Loucy (cell line): Measurements from ENCODE around the gene TUBB3.

Experiments
- CTCF ChIP-seq: fragments of 200-600 bp; sonication (generic); conservative IDR thresholded peaks from 2 replicates; pipeline ENCODE4 v1.5.1; 2014; ENCODE audit warnings: mild to moderate bottlenecking, antibody characterized with exemption, low read length
- EZH2phosphoT487 ChIP-seq: fragments of 200-600 bp; IDR thresholded peaks from 2 replicates; pipeline ENCODE4 v1.6.1; 2018; ENCODE audit warnings: antibody characterized with exemption, mild to moderate bottlenecking, moderate library complexity, borderline replicate concordance

DNA sequence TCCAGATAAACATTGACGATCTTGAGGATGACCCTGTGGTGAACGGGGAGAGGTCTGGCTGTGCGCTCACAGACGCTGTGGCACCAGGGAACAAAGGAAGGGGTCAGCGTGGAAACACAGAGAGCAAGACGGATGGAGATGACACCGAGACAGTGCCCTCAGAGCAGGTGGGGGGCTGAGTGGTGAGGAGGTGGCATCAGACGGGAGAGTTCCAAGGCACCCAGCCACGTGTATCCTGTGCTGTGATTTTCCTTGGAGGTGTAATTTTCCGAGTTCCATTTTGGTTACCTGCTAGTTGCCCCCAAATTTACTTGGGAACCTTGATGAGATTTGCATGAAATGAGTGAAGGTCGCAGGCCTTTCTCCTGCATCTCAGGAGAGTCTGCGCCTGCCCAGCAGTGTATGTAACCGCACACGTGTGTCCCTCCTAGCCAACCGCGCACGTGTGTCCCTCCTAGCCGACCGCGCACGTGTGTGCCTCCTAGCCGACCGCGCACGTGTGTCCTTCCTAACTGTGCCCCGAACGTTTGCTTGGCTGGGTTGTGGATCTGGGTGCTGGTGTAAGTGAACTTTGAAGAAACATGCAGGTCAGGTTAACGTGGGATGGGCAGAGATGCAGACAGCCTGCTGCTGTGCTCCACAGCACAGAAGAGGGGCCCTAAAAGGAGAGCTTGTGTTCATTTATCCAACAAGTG is 39.6 kb upstream of the TUBB3 start:
- TF ChIP-seq CTCF, result no peak
- TF ChIP-seq EZH2phosphoT487, result no peak
